K562 (cell line): ENCODE results near the gene FGF21. TPM values are rescaled to one million over a fixed set of nuclear protein-coding genes. Genes with fewer than 3 reads are reported as not detected.
"Not testable (repeated sequence)": the region's sequence is repeated elsewhere in the genome, so short reads cannot be mapped to it uniquely, and the experiment has no call there.

Experiments
- ATAC-seq: fragments of 200-7000 bp; cut with Tn5 transposase; 3 replicates; pipeline ENCODE4 v1.9.1; 2020; ENCODE audit warnings: moderate library complexity
- BruUV-seq: library from RNA; stranded (reverse); fragments of 400-500 nt; replicated peaks from 2 replicates; lab custom pipeline; 2021; lab: Mats Ljungman, UMichigan
- CTCF ChIA-PET: fragments of 300-600 bp; formaldehyde crosslinking; extraction: SDS; loops from one replicate; lab custom pipeline; 2021; ENCODE audit warnings: low intra/inter-chr PET ratio; lab: Yijun Ruan, JAX
- POLR2A ChIA-PET: fragments of 300-600, 350-650 bp; sonication (Branson Sonifier 250); formaldehyde crosslinking; extraction: SDS; loops from one replicate; lab custom pipeline; 2021; ENCODE audit warnings: antibody characterized with exemption, inconsistent platforms; lab: Yijun Ruan, JAX
- DNase-seq, 4 experiments: peaks; one replicate each; pipeline versions ENCODE4 v3.0.0 to v3.0.0-alpha.2; 2011 to 2018; ENCODE audit warnings: low spot score in 3 of 4, mixed read lengths in 3 of 4; ENCODE audit errors: extremely low read depth in 1 of 4
- FAIRE-seq: peaks from 2 replicates; lab custom pipeline; 2011; peaks lifted over from hg19 to GRCh38; lab: Jason Lieb, UNC
- H2AFZ ChIP-seq: 2 replicates; pipeline ENCODE4 v1.6.0; 2011; ENCODE audit warnings: low read depth, low read length, control low read depth, inconsistent platforms
- H3K27ac ChIP-seq: fragments of 200-600 bp; 3 replicates; pipeline ENCODE4 v1.8.0; 2011; ENCODE audit warnings: low read depth, mild to moderate bottlenecking, control low read depth, inconsistent platforms, low read length, moderate library complexity, mixed read lengths; ENCODE audit errors: extremely low read depth
- H3K27me3 ChIP-seq, 2 experiments: fragments of 300-600 bp in 1 of 2; 2 replicates in 1 of 2; 3 replicates in 1 of 2; pipeline versions ENCODE4 v1.6.0 to v1.8.0; 2011; ENCODE audit warnings: inconsistent platforms in 2 of 2, low read length in 2 of 2, mild to moderate bottlenecking in 1 of 2, mixed read lengths in 1 of 2, moderate library complexity in 1 of 2; ENCODE audit not compliant: control insufficient read depth in 2 of 2, insufficient read depth in 2 of 2
- H3K36me3 ChIP-seq: fragments of 300-600 bp; 3 replicates; pipeline ENCODE4 v1.8.0; 2011; ENCODE audit warnings: mild to moderate bottlenecking, low read length, inconsistent platforms; ENCODE audit not compliant: control insufficient read depth, insufficient read depth
- H3K4me1 ChIP-seq, 2 experiments: fragments of 200-600 bp in 1 of 2; replicated peaks in 1 of 2; 2 replicates in 1 of 2; 3 replicates in 1 of 2; pipeline versions ENCODE4 v1.5.1 to v1.8.0; 2011; ENCODE audit warnings: inconsistent platforms in 2 of 2, low read length in 2 of 2, mild to moderate bottlenecking in 1 of 2, mixed read lengths in 1 of 2, moderate library complexity in 1 of 2; ENCODE audit not compliant: control insufficient read depth in 2 of 2, insufficient read depth in 2 of 2
- H3K4me2 ChIP-seq: 2 replicates; pipeline ENCODE4 v1.6.1; 2011; ENCODE audit warnings: low read length, control low read depth, inconsistent platforms, mixed read lengths; ENCODE audit not compliant: insufficient read depth
- H3K4me3 ChIP-seq: fragments of 200-600 bp; sonication (generic), shearing (Covaris generic); 2 replicates; pipeline ENCODE4 v1.5.1; 2016; ENCODE audit warnings: control low read depth, inconsistent platforms
- H3K79me2 ChIP-seq: fragments of 200-600 bp; 3 replicates; pipeline ENCODE4 v1.8.0; 2011; ENCODE audit warnings: low read length, inconsistent platforms; ENCODE audit not compliant: control insufficient read depth, insufficient read depth
- H3K9ac ChIP-seq, 2 experiments: 2 replicates each; pipeline versions ENCODE4 v1.6.0 to v1.6.1; 2011; ENCODE audit warnings: low read depth in 2 of 2, low read length in 2 of 2, control low read depth in 1 of 2, inconsistent platforms in 1 of 2, mild to moderate bottlenecking in 1 of 2, mixed read lengths in 1 of 2; ENCODE audit not compliant: insufficient read depth in 1 of 2
- H3K9me1 ChIP-seq: one replicate; pipeline ENCODE4 v1.6.0; 2011; ENCODE audit warnings: inconsistent platforms, mild to moderate bottlenecking, low read length, moderate library complexity; ENCODE audit not compliant: control insufficient read depth, insufficient read depth
- H3K9me3 ChIP-seq: replicated peaks from 2 replicates; pipeline ENCODE4 v1.5.1; 2011; ENCODE audit warnings: low read depth, low read length, inconsistent platforms; ENCODE audit not compliant: control insufficient read depth, insufficient read depth
- H4K20me1 ChIP-seq: replicated peaks from 2 replicates; pipeline ENCODE4 v1.6.1; 2011; ENCODE audit warnings: low read length, inconsistent platforms, mixed read lengths; ENCODE audit not compliant: control insufficient read depth, insufficient read depth
- CEBPB ChIP-seq: fragments of 450-650 bp; IDR thresholded peaks from 2 replicates; pipeline ENCODE4 v1.6.1; 2016; ENCODE audit warnings: missing genetic modification characterization, missing compliant biosample characterization
- CEBPG ChIP-seq, 3 experiments: fragments of 200-800 bp in 1 of 3; sonication (Bioruptor generic) in 1 of 3; sonication (generic) in 1 of 3; formaldehyde crosslinking in 1 of 3; IDR thresholded peaks in 2 of 3; conservative IDR thresholded peaks in 1 of 3; 2 replicates each; pipeline versions ENCODE4 v1.6.1 to v1.8.0; 2016 to 2022; ENCODE audit warnings: missing compliant biosample characterization in 2 of 3, missing genetic modification characterization in 2 of 3, mild to moderate bottlenecking in 1 of 3, missing genetic modification reagents in 1 of 3
- GABPB2 ChIP-seq: fragments of 250-450 bp; sonication (Bioruptor Pico); conservative IDR thresholded peaks from 2 replicates; pipeline ENCODE4 v1.5.1; 2021; ENCODE audit warnings: mild to moderate bottlenecking
- GTF2E2 ChIP-seq: fragments of 200-800 bp; sonication (Bioruptor generic); IDR thresholded peaks from 2 replicates; pipeline ENCODE4 v1.6.1; 2016; ENCODE audit warnings: missing genetic modification characterization, missing compliant biosample characterization
- KDM1A ChIP-seq, 2 experiments: fragments of 450-650 bp; IDR thresholded peaks; 2 replicates each; pipeline ENCODE4 v1.6.1; 2016; ENCODE audit warnings: mild to moderate bottlenecking in 2 of 2
- POLR2G ChIP-seq: fragments of 200-400 bp; formaldehyde crosslinking; IDR thresholded peaks from 2 replicates; pipeline ENCODE4 v1.6.1; 2017; ENCODE audit warnings: low read depth, mild to moderate bottlenecking, antibody characterized with exemption, low read length, moderate library complexity
- RFX1 ChIP-seq: fragments of 450-650 bp; IDR thresholded peaks from 2 replicates; pipeline ENCODE4 v1.6.1; 2016; ENCODE audit warnings: mild to moderate bottlenecking, moderate library complexity
- SPI1 ChIP-seq: IDR thresholded peaks from 2 replicates; pipeline ENCODE4 v1.6.1; 2011; ENCODE audit warnings: low read depth, low read length, control low read depth, borderline replicate concordance
- WGBS: fragments of 100-300 bp; shearing (Covaris generic); methylation state at CpG from one replicate; pipeline ENCODE4 v1.1.6; 2016; ENCODE audit warnings: low coverage, mixed read lengths; ENCODE audit not compliant: insufficient coverage; ENCODE audit errors: missing lambda C conversion rate; 5-methylcytosine and 5-hydroxymethylcytosine counted together
- in situ Hi-C: fragments of 300-500 bp; cut with MboI; formaldehyde crosslinking; loops from 4 replicates; pipeline ENCODE4 v1.15.0; 2018; ENCODE audit warnings: inconsistent platforms, mixed read lengths
- intact Hi-C: fragments of 100-400 bp; cut with micrococcal nuclease; formaldehyde crosslinking; loops from 2 replicates; pipeline ENCODE4 v1.14.2; 2022
- polyA plus RNA-seq, 8 experiments: library from polyadenylated mRNA; depleted of rRNA in 4 of 8; stranded (reverse) in 5 of 8; unstranded in 3 of 8; fragments of >200 nt; fragmentation: Nextera tagmentation in 2 of 8; fragmentation: Illumina TruSeq in 1 of 8; extraction: Ambion mirVana in 2 of 8; extraction: Trizol in 1 of 8; gene quantifications; 2 replicates each; pipeline versions ENCODE4 v1.2.1 to v1.2.3, GENCODE V29; 2011 to 2014; ENCODE audit warnings: inconsistent platforms in 1 of 8, missing spikeins in 1 of 8
- total RNA-seq, 7 experiments: library from RNA; depleted of rRNA in 6 of 7; stranded (reverse); fragments of >200 nt in 6 of 7; fragmentation: Illumina TruSeq in 2 of 7; extraction: Trizol in 2 of 7; gene quantifications; 2 replicates each; pipeline versions ENCODE4 v1.2.1 to v1.2.3, GENCODE V29; 2011 to 2021; ENCODE audit warnings: low replicate concordance in 1 of 7
- TF ChIP-seq, protein P1 (sequence below): fragments of 450-650 bp; IDR thresholded peaks from 2 replicates; pipeline ENCODE4 v1.6.1; 2017; ENCODE audit warnings: antibody characterized with exemption, mild to moderate bottlenecking

The FGF21 gene
- total and polyA plus RNA-seq, 9 of the 15 experiments (the other 6 are each of a cell fraction or from before 2014, with no cell fraction given), result 0.04 to 0.77 (median 0.09) TPM; not detected in 6

DNA sequence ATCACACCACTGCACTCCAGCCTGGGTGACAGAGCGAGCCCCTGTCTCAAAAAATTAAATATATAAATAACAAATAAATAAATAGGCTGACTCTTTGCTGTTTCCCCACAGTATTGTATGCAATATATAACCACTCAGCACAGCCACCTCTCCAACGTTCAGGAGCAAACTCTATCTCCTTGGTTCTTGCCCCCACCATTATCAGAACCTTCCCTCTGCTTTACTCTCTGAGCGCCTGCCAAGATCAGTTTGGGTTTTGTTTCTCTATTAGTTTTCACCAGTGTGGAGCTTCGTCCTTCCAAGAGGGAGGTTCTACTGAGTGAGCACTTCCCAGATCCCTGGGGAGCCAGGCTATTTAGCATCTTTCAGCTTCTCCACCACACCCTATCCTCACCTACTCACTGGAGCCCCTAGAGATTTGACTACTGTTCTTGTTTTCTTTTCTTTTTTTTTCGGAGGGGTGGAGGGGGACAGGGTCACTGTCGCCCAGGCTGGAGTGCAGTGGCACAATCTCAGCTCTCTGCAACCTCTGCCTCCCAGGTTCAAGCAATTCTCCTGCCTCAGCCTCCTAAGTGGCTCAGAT lies 12.9 kb downstream of the FGF21 start:
- peak; percentile 75 for FAIRE-seq

DNA sequence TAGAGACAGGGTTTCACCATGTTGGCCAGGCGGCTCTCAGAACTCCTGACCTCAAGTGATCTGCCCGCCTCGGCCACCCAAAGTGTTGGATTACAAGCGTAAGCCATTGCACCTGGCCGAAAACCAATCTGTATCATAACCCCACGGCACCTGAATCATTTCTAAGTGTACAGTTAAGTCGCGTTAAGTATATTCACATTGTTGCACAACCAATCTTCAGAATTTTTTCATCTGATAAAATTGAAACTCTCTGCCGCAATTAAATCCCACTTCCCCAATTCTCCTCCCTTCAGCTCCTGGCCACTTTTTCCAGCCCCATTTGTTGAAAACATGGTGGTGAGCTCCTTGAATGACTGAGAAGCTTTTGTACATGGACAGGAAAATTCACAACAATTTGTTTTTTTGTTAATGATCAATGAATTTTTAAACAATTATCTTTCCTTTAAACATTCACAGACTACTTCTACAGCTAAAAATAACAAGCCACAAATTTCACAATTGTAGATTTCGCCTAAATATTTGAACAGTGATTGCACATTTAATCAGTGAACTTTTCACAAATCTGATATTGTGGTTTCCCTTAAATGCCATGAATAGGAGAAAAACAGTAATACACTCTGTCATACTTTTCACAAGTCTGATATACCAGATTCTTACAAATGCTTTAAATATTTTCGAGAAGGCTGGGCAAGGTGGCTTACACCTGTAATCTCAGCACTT lies 13.8 kb downstream of the FGF21 start:
- FAIRE-seq, result no peak
- 47% methylated on average over 11 of the region's 11 CpGs for WGBS
- no peak overlapping the region for H3K4me2 ChIP-seq
- TF ChIP-seq RFX1, result no peak
- no peak for TF ChIP-seq GTF2E2
- no peak for TF ChIP-seq GABPB2 (CRISPR knock-in tag)
- no peak for TF ChIP-seq POLR2G
- no peak for TF ChIP-seq CEBPG (CRISPR knock-in tag; IDR thresholded peaks at IDR 0.05)
- peak; percentile 46 to 62 for TF ChIP-seq CEBPG (tag; conservative IDR thresholded peaks at IDR 0.05 in 1 of 2, IDR thresholded peaks at IDR 0.05 in 1 of 2)
- TF ChIP-seq SPI1, result peak; percentile 90
- peak; percentile 79 for TF ChIP-seq CEBPB (tag)
- TF ChIP-seq KDM1A (IDR thresholded peaks at IDR 0.05), result peak; percentile 27 to 63; a peak in 2 of 4 replicates
- TF ChIP-seq, protein P1, sequence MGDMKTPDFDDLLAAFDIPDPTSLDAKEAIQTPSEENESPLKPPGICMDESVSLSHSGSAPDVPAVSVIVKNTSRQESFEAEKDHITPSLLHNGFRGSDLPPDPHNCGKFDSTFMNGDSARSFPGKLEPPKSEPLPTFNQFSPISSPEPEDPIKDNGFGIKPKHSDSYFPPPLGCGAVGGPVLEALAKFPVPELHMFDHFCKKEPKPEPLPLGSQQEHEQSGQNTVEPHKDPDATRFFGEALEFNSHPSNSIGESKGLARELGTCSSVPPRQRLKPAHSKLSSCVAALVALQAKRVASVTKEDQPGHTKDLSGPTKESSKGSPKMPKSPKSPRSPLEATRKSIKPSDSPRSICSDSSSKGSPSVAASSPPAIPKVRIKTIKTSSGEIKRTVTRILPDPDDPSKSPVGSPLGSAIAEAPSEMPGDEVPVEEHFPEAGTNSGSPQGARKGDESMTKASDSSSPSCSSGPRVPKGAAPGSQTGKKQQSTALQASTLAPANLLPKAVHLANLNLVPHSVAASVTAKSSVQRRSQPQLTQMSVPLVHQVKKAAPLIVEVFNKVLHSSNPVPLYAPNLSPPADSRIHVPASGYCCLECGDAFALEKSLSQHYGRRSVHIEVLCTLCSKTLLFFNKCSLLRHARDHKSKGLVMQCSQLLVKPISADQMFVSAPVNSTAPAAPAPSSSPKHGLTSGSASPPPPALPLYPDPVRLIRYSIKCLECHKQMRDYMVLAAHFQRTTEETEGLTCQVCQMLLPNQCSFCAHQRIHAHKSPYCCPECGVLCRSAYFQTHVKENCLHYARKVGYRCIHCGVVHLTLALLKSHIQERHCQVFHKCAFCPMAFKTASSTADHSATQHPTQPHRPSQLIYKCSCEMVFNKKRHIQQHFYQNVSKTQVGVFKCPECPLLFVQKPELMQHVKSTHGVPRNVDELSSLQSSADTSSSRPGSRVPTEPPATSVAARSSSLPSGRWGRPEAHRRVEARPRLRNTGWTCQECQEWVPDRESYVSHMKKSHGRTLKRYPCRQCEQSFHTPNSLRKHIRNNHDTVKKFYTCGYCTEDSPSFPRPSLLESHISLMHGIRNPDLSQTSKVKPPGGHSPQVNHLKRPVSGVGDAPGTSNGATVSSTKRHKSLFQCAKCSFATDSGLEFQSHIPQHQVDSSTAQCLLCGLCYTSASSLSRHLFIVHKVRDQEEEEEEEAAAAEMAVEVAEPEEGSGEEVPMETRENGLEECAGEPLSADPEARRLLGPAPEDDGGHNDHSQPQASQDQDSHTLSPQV, result no peak

More for the DNA sequence above, 12.9 kb downstream of the FGF21 start:
- CTCF ChIA-PET, H3K9me1 ChIP-seq, H3K27me3 ChIP-seq, DNase-seq, H3K27ac ChIP-seq, H3K9ac ChIP-seq, H3K4me2 ChIP-seq, H4K20me1 ChIP-seq, H3K36me3 ChIP-seq, in situ Hi-C loops, H3K79me2 ChIP-seq, intact Hi-C loops, H3K4me3 ChIP-seq, BruUV-seq, H3K9me3 ChIP-seq: not testable (repeated sequence)
- ATAC-seq, result peak; percentile 23; the same call in 2 of the 3 replicates
- Histone ChIP-seq H3K4me1 (peaks cover 5 to 26% of the 10 kb centered on the region in 2 experiments; a peak in 4 of 5 replicates), H2AFZ (0 out of 2 replicates have a peak overlapping the region, but pooled peaks have one; percentile 24)
- 22% methylated on average over 6 of the region's 6 CpGs for WGBS
- POLR2A ChIA-PET, result interaction anchor here (1.6 kb wide), 1 partner anchor 14 kb away, joined by 3 read pairs; no protein-coding TSS in a partner anchor

More for the DNA sequence above, 13.8 kb downstream of the FGF21 start:
- no peaks in the 10 kb centered on the region for H3K27me3 ChIP-seq
- H3K4me1 ChIP-seq, result peaks cover 5 to 26% of the 10 kb centered on the region in 2 experiments; a peak in 4 of 5 replicates
- H3K36me3 ChIP-seq, result no peaks in the 10 kb centered on the region
- no peaks in the 10 kb centered on the region for H3K79me2 ChIP-seq
- intact Hi-C loops (no loop called here), in situ Hi-C loops (no loop called here)
- 0 out of 2 replicates have a peak overlapping the region, but pooled peaks have one; percentile 6 for H2AFZ ChIP-seq
- H4K20me1 ChIP-seq, result no peaks in the 10 kb centered on the region
- H3K4me3 ChIP-seq, result no peak overlapping the region
- H3K27ac ChIP-seq, result no peak overlapping the region
- DNase-seq (no peak), ATAC-seq (no peak)
- H3K9me1 ChIP-seq, result no peaks in the 10 kb centered on the region
- no peak overlapping the region for H3K9ac ChIP-seq
- no TSS peak for BruUV-seq
- ChIA-PET POLR2A (interaction anchor here (0.6 to 1.6 kb wide), 2 partner anchors 13 to 196 kb away, joined by 3 read pairs; no protein-coding TSS in a partner anchor), CTCF (no interaction called here)
- H3K9me3 ChIP-seq, result no peaks in the 10 kb centered on the region
